ENCODE measurements around the gene CHST2. TPM values are rescaled to one million over a fixed set of nuclear protein-coding genes. Genes with fewer than 3 reads are reported as not detected.
"Not testable (repeated sequence)": the region's sequence is repeated elsewhere in the genome, so short reads cannot be mapped to it uniquely, and the experiment has no call there.

CHST2 gene
- polyA plus RNA-seq, 4 donors, result 0.81 to 3.4 (median 2.2) TPM; not detected in 1

DNA sequence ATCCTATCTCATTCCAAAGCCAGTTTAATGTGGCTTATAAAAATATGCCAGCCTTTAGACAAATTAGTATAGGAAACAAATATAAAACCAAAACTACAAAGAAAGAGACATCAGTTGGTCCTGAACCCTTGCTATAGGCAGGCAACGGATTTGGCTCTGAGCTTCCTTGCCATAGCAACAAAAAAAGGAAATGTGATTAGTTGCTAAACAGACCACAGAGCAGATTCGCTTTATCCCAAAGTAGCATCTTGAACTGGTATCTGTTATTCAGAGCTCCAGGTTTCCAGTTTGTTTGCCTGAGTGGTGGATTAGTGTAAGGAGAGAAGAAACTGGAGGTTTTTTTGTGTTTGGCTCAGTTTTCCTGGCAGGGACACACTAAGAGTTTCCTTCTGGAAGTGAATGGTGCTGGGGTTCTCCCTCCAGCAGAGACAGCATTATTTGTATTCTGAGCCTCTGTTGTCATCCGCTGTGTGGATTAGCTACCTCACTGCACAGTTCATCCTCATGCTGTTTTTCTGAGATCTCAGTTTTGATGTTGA is 44.1 kb downstream of the CHST2 start:
- DNase-seq (no peak), FAIRE-seq (no peak)
- H3K4me1 ChIP-seq (ENCODE audit: control insufficient read depth in 3 of 3, insufficient read depth in 2 of 3, low read depth in 1 of 3, low read length in 2 of 3), result no peaks in the 10 kb centered on the region
- H3K9me3 ChIP-seq (ENCODE audit: control insufficient read depth in 2 of 2, insufficient read depth in 1 of 2, low read depth in 1 of 2, low read length in 1 of 2), result no peaks in the 10 kb centered on the region
- H3K27me3 ChIP-seq (ENCODE audit: control insufficient read depth in 3 of 3, insufficient read depth in 3 of 3, low read length in 3 of 3), result no peaks in the 10 kb centered on the region
- WGBS, 3 donors, result 75 to 80% (median 78%) methylated on average over 3 of the region's 3 CpGs
- no peaks in the 10 kb centered on the region for H3K36me3 ChIP-seq (ENCODE audit: control insufficient read depth in 3 of 3, insufficient read depth in 2 of 3, low read depth in 1 of 3, low read length in 3 of 3)
- no peak overlapping the region for H3K4me3 ChIP-seq (ENCODE audit: low read depth in 1 of 3, low read length in 3 of 3)
- H3K27ac ChIP-seq (ENCODE audit: low read depth in 1 of 3, low read length in 2 of 3), result no peak overlapping the region

DNA sequence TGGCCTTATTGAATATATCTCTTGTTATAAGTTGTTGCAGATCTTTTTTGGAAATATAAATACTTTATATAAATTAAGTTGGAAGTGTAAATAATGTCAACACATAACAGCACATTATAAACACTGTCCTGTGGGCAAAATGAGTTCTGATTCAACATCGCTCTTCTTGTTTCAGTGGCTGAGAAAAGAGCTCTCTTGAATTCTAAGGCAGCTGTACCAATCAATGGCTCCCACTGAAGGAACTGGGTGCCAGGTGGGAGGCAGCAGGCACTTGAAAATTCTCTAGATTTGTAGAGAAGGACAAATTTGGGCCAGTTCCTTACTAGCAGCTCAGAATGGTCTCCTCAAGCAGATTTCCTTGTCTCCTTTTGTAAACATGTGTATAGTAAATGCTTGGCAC is 45.6 kb downstream of the CHST2 start:
- H3K27ac ChIP-seq (ENCODE audit: low read depth in 1 of 3, low read length in 2 of 3), result no peak overlapping the region
- FAIRE-seq (no peak), DNase-seq (no peak)
- 84 to 87% (median 85%) methylated on average over 1 of the region's 1 CpG for WGBS, 3 donors
- no peaks in the 10 kb centered on the region for H3K9me3 ChIP-seq (ENCODE audit: control insufficient read depth in 2 of 2, insufficient read depth in 1 of 2, low read depth in 1 of 2, low read length in 1 of 2)
- no peaks in the 10 kb centered on the region for H3K27me3 ChIP-seq (ENCODE audit: control insufficient read depth in 3 of 3, insufficient read depth in 3 of 3, low read length in 3 of 3)
- no peaks in the 10 kb centered on the region for H3K36me3 ChIP-seq (ENCODE audit: control insufficient read depth in 3 of 3, insufficient read depth in 2 of 3, low read depth in 1 of 3, low read length in 3 of 3)
- no peak overlapping the region for H3K4me3 ChIP-seq (ENCODE audit: low read depth in 1 of 3, low read length in 3 of 3)
- H3K4me1 ChIP-seq (ENCODE audit: control insufficient read depth in 3 of 3, insufficient read depth in 2 of 3, low read depth in 1 of 3, low read length in 2 of 3), result no peaks in the 10 kb centered on the region

DNA sequence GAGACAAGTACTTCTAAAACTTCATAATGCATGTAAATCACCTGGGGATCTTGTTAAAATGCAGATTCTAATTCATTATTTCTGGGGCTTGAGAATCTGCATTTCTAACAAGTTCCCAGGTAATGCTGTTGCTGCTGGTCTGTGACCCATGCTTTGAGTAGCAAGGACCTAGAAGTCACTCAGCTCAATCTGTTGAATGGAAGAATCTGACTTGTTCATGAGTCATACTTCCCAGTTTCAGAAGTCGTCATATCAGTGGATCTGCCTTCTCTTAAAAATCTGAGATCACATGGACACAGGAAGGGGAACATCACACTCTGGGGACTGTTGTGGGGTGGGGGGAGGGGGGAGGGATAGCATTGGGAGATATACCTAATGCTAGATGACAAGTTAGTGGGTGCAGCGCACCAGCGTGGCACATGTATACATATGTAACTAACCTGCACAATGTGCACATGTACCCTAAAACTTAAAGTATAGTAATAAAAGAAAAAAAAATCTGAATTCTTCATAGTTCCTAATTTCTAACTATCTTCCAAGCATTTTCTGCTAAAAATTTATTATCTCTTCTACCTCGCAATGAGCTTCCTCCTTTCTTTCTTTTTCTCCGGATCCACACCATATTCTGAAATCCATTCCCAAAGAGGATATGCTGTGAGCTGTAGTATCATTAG is 46.2 kb downstream of the CHST2 start:
- not testable (repeated sequence) for FAIRE-seq; H3K27me3 ChIP-seq (ENCODE audit: control insufficient read depth in 3 of 3, insufficient read depth in 3 of 3, low read length in 3 of 3); DNase-seq; H3K27ac ChIP-seq (ENCODE audit: low read depth in 1 of 3, low read length in 2 of 3); H3K4me3 ChIP-seq (ENCODE audit: low read depth in 1 of 3, low read length in 3 of 3); H3K9me3 ChIP-seq (ENCODE audit: control insufficient read depth in 2 of 2, insufficient read depth in 1 of 2, low read depth in 1 of 2, low read length in 1 of 2); H3K36me3 ChIP-seq (ENCODE audit: control insufficient read depth in 3 of 3, insufficient read depth in 2 of 3, low read depth in 1 of 3, low read length in 3 of 3); H3K4me1 ChIP-seq (ENCODE audit: control insufficient read depth in 3 of 3, insufficient read depth in 2 of 3, low read depth in 1 of 3, low read length in 2 of 3)
- WGBS, 3 donors, result 54 to 78% (median 73%) methylated on average over 3 to 4 of the region's 5 CpGs

DNA sequence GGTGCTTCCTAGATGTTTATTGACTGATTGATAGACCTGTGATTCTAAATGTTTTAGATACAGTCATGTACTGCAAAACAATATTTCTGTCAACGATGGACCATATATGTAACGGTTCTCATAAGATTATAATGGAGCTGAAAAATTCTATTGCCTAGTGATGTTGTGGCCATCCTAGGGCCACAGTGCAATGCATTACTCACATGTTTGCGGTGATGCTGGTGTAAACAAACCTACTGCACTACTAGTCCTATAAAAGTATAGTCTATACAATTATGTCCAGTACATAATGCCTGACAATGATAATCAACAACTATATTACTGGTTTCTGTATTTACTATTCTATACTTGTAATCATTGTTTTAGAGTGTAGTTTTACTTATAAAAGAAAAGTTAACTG is 46.8 kb downstream of the CHST2 start:
- peaks cover 0 to 4% (median 0%) of the 10 kb centered on the region in 3 donors for H3K4me1 ChIP-seq (ENCODE audit: control insufficient read depth in 3 of 3, insufficient read depth in 2 of 3, low read depth in 1 of 3, low read length in 2 of 3)
- H3K4me3 ChIP-seq (ENCODE audit: low read depth in 1 of 3, low read length in 3 of 3), result no peak overlapping the region
- no peak overlapping the region for H3K27ac ChIP-seq (ENCODE audit: low read depth in 1 of 3, low read length in 2 of 3)
- no peaks in the 10 kb centered on the region for H3K9me3 ChIP-seq (ENCODE audit: control insufficient read depth in 2 of 2, insufficient read depth in 1 of 2, low read depth in 1 of 2, low read length in 1 of 2)
- no peaks in the 10 kb centered on the region for H3K27me3 ChIP-seq (ENCODE audit: control insufficient read depth in 3 of 3, insufficient read depth in 3 of 3, low read length in 3 of 3)
- WGBS, 3 donors, result 92 to 97% (median 94%) methylated on average over 3 of the region's 3 CpGs
- no peaks in the 10 kb centered on the region for H3K36me3 ChIP-seq (ENCODE audit: control insufficient read depth in 3 of 3, insufficient read depth in 2 of 3, low read depth in 1 of 3, low read length in 3 of 3)
- no peak for FAIRE-seq
- no peak for DNase-seq

DNA sequence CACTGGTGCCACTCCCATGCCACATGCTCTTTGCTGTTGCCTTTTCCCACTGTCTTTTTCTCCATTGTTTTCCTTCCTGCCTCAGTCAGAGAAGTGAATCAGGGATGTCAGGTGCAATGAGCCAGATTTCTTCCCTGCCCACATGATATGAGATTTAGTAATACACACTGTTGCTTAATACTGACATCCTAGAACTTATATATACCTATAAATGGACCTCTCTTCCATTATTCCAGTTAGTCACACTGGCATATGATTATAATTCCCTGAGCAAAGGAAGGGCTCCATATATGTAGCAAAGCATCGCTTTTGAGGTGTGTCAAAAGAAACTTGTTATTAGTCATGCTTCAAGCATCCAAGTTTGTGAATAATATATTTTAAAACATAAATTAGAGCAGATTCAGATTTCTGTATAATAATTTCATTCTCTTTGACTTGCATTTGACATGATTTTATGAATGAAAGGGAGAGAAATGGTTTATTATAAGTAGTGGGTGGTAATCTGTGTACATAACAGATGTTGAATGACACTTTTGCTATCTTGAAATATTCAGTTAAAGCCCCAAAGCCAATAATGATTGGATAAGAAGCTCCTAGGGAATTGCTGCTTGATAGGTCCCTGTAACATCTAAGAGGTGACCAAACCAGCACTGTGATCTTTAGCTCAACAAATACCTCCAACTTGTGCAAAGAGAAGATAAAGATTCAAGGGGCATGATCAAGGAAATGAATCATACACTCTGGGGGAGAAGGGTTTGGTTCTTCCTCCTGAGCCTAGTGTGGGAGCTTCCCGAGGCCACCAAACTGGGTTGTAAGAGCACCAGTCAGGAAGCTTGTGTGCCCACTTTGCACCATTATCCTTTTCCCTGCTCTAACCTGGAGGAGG is 48.6 kb downstream of the CHST2 start:
- no peaks in the 10 kb centered on the region for H3K9me3 ChIP-seq (ENCODE audit: control insufficient read depth in 2 of 2, insufficient read depth in 1 of 2, low read depth in 1 of 2, low read length in 1 of 2)
- H3K27ac ChIP-seq (ENCODE audit: low read depth in 1 of 3, low read length in 2 of 3), result no peak overlapping the region
- H3K4me3 ChIP-seq (ENCODE audit: low read depth in 1 of 3, low read length in 3 of 3), result no peak overlapping the region
- DNase-seq, result no peak
- H3K36me3 ChIP-seq (ENCODE audit: control insufficient read depth in 3 of 3, insufficient read depth in 2 of 3, low read depth in 1 of 3, low read length in 3 of 3), result no peaks in the 10 kb centered on the region
- H3K4me1 ChIP-seq (ENCODE audit: control insufficient read depth in 3 of 3, insufficient read depth in 2 of 3, low read depth in 1 of 3, low read length in 2 of 3), result peaks cover 0 to 4% (median 0%) of the 10 kb centered on the region in 3 donors
- 78 to 82% (median 79%) methylated on average over 2 of the region's 2 CpGs for WGBS, 3 donors
- H3K27me3 ChIP-seq (ENCODE audit: control insufficient read depth in 3 of 3, insufficient read depth in 3 of 3, low read length in 3 of 3), result no peaks in the 10 kb centered on the region
- FAIRE-seq, result no peak

DNA sequence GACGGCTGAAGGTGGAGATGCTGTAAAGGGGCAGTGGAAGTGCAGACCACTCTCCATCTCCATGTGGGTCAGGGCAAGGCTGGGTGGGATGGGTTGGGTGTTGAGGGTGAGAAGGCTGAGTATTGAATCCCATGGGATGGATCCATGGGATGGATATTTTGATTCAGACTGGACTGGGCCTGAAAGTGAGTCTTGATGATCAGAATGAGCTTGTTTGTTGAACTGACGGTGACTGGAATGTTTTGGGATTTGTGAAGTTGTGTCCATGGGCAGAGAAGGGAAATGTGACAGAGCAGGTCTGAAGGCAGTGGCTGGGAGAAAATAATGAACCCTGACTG is 49.3 kb downstream of the CHST2 start:
- 90 to 94% (median 93%) methylated on average over 2 of the region's 2 CpGs for WGBS, 3 donors
- H3K27me3 ChIP-seq (ENCODE audit: control insufficient read depth in 3 of 3, insufficient read depth in 3 of 3, low read length in 3 of 3), result no peaks in the 10 kb centered on the region
- H3K4me3 ChIP-seq (ENCODE audit: low read depth in 1 of 3, low read length in 3 of 3), result no peak overlapping the region
- peaks cover 0 to 4% (median 0%) of the 10 kb centered on the region in 3 donors for H3K4me1 ChIP-seq (ENCODE audit: control insufficient read depth in 3 of 3, insufficient read depth in 2 of 3, low read depth in 1 of 3, low read length in 2 of 3)
- DNase-seq (no peak), FAIRE-seq (no peak)
- no peaks in the 10 kb centered on the region for H3K9me3 ChIP-seq (ENCODE audit: control insufficient read depth in 2 of 2, insufficient read depth in 1 of 2, low read depth in 1 of 2, low read length in 1 of 2)
- H3K36me3 ChIP-seq (ENCODE audit: control insufficient read depth in 3 of 3, insufficient read depth in 2 of 3, low read depth in 1 of 3, low read length in 3 of 3), result no peaks in the 10 kb centered on the region
- H3K27ac ChIP-seq (ENCODE audit: low read depth in 1 of 3, low read length in 2 of 3), result no peak overlapping the region

DNA sequence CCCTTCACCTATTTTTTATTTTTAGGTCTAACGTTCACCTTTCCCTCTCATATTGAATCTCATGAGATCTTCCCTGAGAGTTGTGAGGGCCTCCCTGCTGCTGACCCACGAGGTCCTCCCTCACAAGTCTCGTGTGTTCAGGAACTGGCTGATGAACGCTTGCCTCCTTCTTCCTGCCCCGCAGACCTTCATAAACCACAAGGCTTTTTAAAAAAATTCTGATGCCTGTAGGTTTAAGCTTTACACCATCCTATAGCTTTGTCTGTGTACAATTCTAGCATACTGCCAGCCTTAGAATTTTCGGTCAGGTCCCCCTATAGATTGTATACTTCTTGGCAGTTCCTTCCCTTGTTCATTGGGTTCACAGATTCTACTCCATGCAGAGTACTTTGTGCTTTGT is 50.5 kb downstream of the CHST2 start:
- no peak for FAIRE-seq
- H3K4me1 ChIP-seq (ENCODE audit: control insufficient read depth in 3 of 3, insufficient read depth in 2 of 3, low read depth in 1 of 3, low read length in 2 of 3), result peaks cover 0 to 4% (median 0%) of the 10 kb centered on the region in 3 donors

DNA sequence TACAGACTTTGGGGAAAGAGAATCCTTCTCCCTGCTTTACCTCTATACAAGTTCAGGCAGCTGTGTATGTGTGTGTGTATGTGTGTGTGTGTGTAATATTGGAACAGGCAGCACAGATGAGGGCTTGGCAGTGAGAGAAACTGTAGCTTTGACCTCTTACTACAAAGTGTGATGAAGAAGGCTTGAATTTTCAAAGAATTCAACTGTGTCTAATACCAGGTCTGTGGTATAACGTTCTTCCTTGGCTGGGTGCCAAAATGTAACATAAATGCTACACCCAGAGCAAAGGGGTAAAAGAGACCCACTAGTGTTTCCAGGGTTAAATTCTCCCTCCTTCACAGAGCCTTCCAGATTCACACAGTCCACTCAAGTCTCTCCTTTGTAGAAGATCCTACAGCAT is 51.1 kb downstream of the CHST2 start:
- WGBS, 3 donors, result 0 to 21% (median 0%) methylated on average over 1 of the region's 1 CpG

More for the DNA sequence above, 50.5 kb downstream of the CHST2 start:
- 67 to 81% (median 74%) methylated on average over 6 of the region's 6 CpGs for WGBS, 3 donors
- Histone ChIP-seq H3K27me3 (ENCODE audit: control insufficient read depth in 3 of 3, insufficient read depth in 3 of 3, low read length in 3 of 3) (no peaks in the 10 kb centered on the region), H3K36me3 (ENCODE audit: control insufficient read depth in 3 of 3, insufficient read depth in 2 of 3, low read depth in 1 of 3, low read length in 3 of 3) (no peaks in the 10 kb centered on the region), H3K27ac (ENCODE audit: low read depth in 1 of 3, low read length in 2 of 3) (peak overlapping the region in 2 of 3 donors; percentile 18 to 68), H3K9me3 (ENCODE audit: control insufficient read depth in 2 of 2, insufficient read depth in 1 of 2, low read depth in 1 of 2, low read length in 1 of 2) (no peaks in the 10 kb centered on the region), H3K4me3 (ENCODE audit: low read depth in 1 of 3, low read length in 3 of 3) (no peak overlapping the region)
- DNase-seq, result peak in 1 of 2 donors; percentile 9

More for the DNA sequence above, 51.1 kb downstream of the CHST2 start:
- H3K27me3 ChIP-seq (ENCODE audit: control insufficient read depth in 3 of 3, insufficient read depth in 3 of 3, low read length in 3 of 3), result no peaks in the 10 kb centered on the region
- H3K27ac ChIP-seq (ENCODE audit: low read depth in 1 of 3, low read length in 2 of 3), result peak overlapping the region; percentile 42 to 68 (median 54)
- FAIRE-seq, result no peak
- H3K4me1 ChIP-seq (ENCODE audit: control insufficient read depth in 3 of 3, insufficient read depth in 2 of 3, low read depth in 1 of 3, low read length in 2 of 3), result peaks cover 0 to 4% (median 0%) of the 10 kb centered on the region in 3 donors
- DNase-seq, result peak in 1 of 2 donors; percentile 14
- no peak overlapping the region for H3K4me3 ChIP-seq (ENCODE audit: low read depth in 1 of 3, low read length in 3 of 3)
- no peaks in the 10 kb centered on the region for H3K9me3 ChIP-seq (ENCODE audit: control insufficient read depth in 2 of 2, insufficient read depth in 1 of 2, low read depth in 1 of 2, low read length in 1 of 2)
- no peaks in the 10 kb centered on the region for H3K36me3 ChIP-seq (ENCODE audit: control insufficient read depth in 3 of 3, insufficient read depth in 2 of 3, low read depth in 1 of 3, low read length in 3 of 3)
